GM23338 (cell line): Measurements from ENCODE around the gene VKORC1L1. TPM values are rescaled to one million over a fixed set of nuclear protein-coding genes. Genes with fewer than 3 reads are reported as not detected.
A peak's percentile ranks its signal among the peaks of the same experiment; 100 is the strongest.

ENCODE experiments used
- ATAC-seq: fragments of 200-7000 bp; cut with Tn5 transposase; 3 replicates; pipeline ENCODE4 v1.9.1; 2020
- DNase-seq: peaks from one replicate; pipeline ENCODE4 v3.0.0-alpha.2; 2015; ENCODE audit warnings: low spot score
- H2AFZ ChIP-seq: fragments of 200-600 bp; sonication (generic); 2 replicates; pipeline ENCODE4 v1.8.0; 2016; ENCODE audit warnings: antibody characterized with exemption, mild to moderate bottlenecking, moderate library complexity
- H3F3A ChIP-seq: fragments of 200-600 bp; sonication (generic); replicated peaks from 2 replicates; pipeline ENCODE4 v1.8.0; 2017; ENCODE audit warnings: antibody characterized with exemption, mixed run types, low read depth
- H3K27ac ChIP-seq: fragments of 200-600 bp; sonication (generic); 2 replicates; pipeline ENCODE4 v1.6.1; 2016; ENCODE audit warnings: low read depth
- H3K27me3 ChIP-seq: fragments of 200-600 bp; sonication (generic); 2 replicates; pipeline ENCODE4 v1.8.0; 2016; ENCODE audit warnings: mild to moderate bottlenecking, mixed run types, moderate library complexity; ENCODE audit not compliant: insufficient read depth
- H3K36me3 ChIP-seq: fragments of 200-600 bp; sonication (generic); 2 replicates; pipeline ENCODE4 v1.8.0; 2016; ENCODE audit warnings: mild to moderate bottlenecking; ENCODE audit not compliant: insufficient read depth
- H3K4me1 ChIP-seq: fragments of 200-600 bp; sonication (generic); 2 replicates; pipeline ENCODE4 v1.8.0; 2016; ENCODE audit warnings: mild to moderate bottlenecking, moderate library complexity; ENCODE audit not compliant: insufficient read depth
- H3K4me2 ChIP-seq: fragments of 200-600 bp; sonication (generic); 2 replicates; pipeline ENCODE4 v1.7.1; 2017; ENCODE audit warnings: mixed run types
- H3K4me3 ChIP-seq: fragments of 200-600 bp; sonication (generic); 2 replicates; pipeline ENCODE4 v1.6.1; 2016; ENCODE audit warnings: mixed run types
- H3K79me2 ChIP-seq: fragments of 200-600 bp; sonication (generic); replicated peaks from 2 replicates; pipeline ENCODE4 v1.8.0; 2017; ENCODE audit warnings: mild to moderate bottlenecking; ENCODE audit not compliant: insufficient read depth
- H3K9me2 ChIP-seq: fragments of 200-600 bp; sonication (generic); 2 replicates; pipeline ENCODE4 v1.8.0; 2017; ENCODE audit not compliant: insufficient read depth
- H4K20me1 ChIP-seq: fragments of 200-600 bp; sonication (generic); replicated peaks from 2 replicates; pipeline ENCODE4 v1.8.0; 2017; ENCODE audit warnings: mild to moderate bottlenecking; ENCODE audit not compliant: insufficient read depth
- H3K27ac Mint-ChIP-seq: 2 replicates; pipeline ENCODE4 v1.8.0; 2020; ENCODE audit warnings: inconsistent platforms, mild to moderate bottlenecking, moderate library complexity, mixed read lengths
- H3K27me3 Mint-ChIP-seq: 3 replicates; pipeline ENCODE4 v1.8.0; 2022; ENCODE audit warnings: low read depth, mild to moderate bottlenecking, moderate library complexity, mixed read lengths, inconsistent platforms; ENCODE audit not compliant: insufficient read depth, poor library complexity
- H3K36me3 Mint-ChIP-seq: 3 replicates; pipeline ENCODE4 v1.8.0; 2021; ENCODE audit warnings: low read depth, mild to moderate bottlenecking, inconsistent platforms, moderate library complexity, mixed read lengths
- H3K4me1 Mint-ChIP-seq: 3 replicates; pipeline ENCODE4 v1.8.0; 2020; ENCODE audit warnings: mild to moderate bottlenecking, inconsistent platforms, mixed read lengths
- H3K4me3 Mint-ChIP-seq: 3 replicates; pipeline ENCODE4 v1.8.0; 2021; ENCODE audit warnings: moderate library complexity, mild to moderate bottlenecking, inconsistent platforms, mixed read lengths
- H3K9me3 Mint-ChIP-seq: 3 replicates; pipeline ENCODE4 v1.8.0; 2020; ENCODE audit warnings: moderate library complexity, mild to moderate bottlenecking, inconsistent platforms, mixed read lengths
- CREB1 ChIP-seq: fragments of 250-450 bp; sonication (Bioruptor Pico); IDR thresholded peaks from 2 replicates; pipeline ENCODE4 v1.5.0; 2020; ENCODE audit warnings: low read depth, mild to moderate bottlenecking, moderate library complexity
- EZH2 ChIP-seq: fragments of 200-600 bp; sonication (generic); IDR thresholded peaks from one replicate; pipeline ENCODE4 v1.8.0; 2017; ENCODE audit warnings: antibody characterized with exemption, mild to moderate bottlenecking, low read depth; ENCODE audit not compliant: unreplicated experiment
- EZH2phosphoT487 ChIP-seq: fragments of 200-600 bp; sonication (generic); IDR thresholded peaks from one replicate; pipeline ENCODE4 v1.8.1; 2018; ENCODE audit warnings: antibody characterized with exemption; ENCODE audit not compliant: unreplicated experiment
- JUNB ChIP-seq: IDR thresholded peaks from one replicate; pipeline ENCODE4 v1.6.1; 2016; ENCODE audit warnings: antibody characterized with exemption; ENCODE audit not compliant: unreplicated experiment
- NANOG ChIP-seq: IDR thresholded peaks from 2 replicates; pipeline ENCODE4 v1.6.1; 2016; ENCODE audit warnings: antibody characterized with exemption, borderline replicate concordance
- POLR2AphosphoS5 ChIP-seq: IDR thresholded peaks from 2 replicates; pipeline ENCODE4 v1.6.1; 2016; ENCODE audit warnings: antibody characterized with exemption, low read depth
- STAT1 ChIP-seq: IDR thresholded peaks from one replicate; pipeline ENCODE4 v1.6.1; 2016; ENCODE audit warnings: antibody characterized with exemption; ENCODE audit not compliant: unreplicated experiment
- ZNF114 ChIP-seq: fragments of 250-450 bp; sonication (Bioruptor Pico); IDR thresholded peaks from 2 replicates; pipeline ENCODE4 v1.5.0; 2020; ENCODE audit warnings: mild to moderate bottlenecking, moderate library complexity
- ZNF331 ChIP-seq: fragments of 250-450 bp; sonication (Bioruptor Pico); IDR thresholded peaks from 2 replicates; pipeline ENCODE4 v1.5.0; 2020; ENCODE audit warnings: low read depth, mild to moderate bottlenecking, moderate library complexity
- polyA plus RNA-seq: library from polyadenylated mRNA; unstranded; fragments of >200 nt; fragmentation: Nextera tagmentation; extraction: Ambion mirVana; gene quantifications from 2 replicates; pipeline ENCODE4 v1.2.1, GENCODE V29; 2016
- total RNA-seq: library from RNA; depleted of rRNA; stranded (reverse); fragments of >200 nt; shearing (Covaris generic); gene quantifications from 2 replicates; pipeline ENCODE4 v1.2.3, GENCODE V29; 2014
- TF ChIP-seq, protein P1 (sequence below): IDR thresholded peaks from 2 replicates; pipeline ENCODE4 v1.6.1; 2016; ENCODE audit warnings: antibody characterized with exemption
- TF ChIP-seq, protein P2 (sequence below): fragments of 250-450 bp; sonication (Bioruptor Pico); IDR thresholded peaks from 2 replicates; pipeline ENCODE4 v1.5.0; 2020; ENCODE audit warnings: mild to moderate bottlenecking, moderate library complexity
- TF ChIP-seq, protein P3 (sequence below): IDR thresholded peaks from one replicate; pipeline ENCODE4 v1.6.1; 2018; ENCODE audit warnings: antibody characterized with exemption; ENCODE audit not compliant: unreplicated experiment
- TF ChIP-seq, protein P4 (sequence below), 2 experiments: fragments of 200-600 bp in 1 of 2; sonication (generic) in 1 of 2; conservative IDR thresholded peaks; 2 replicates each; pipeline versions ENCODE4 v1.5.1 to v1.6.1; 2016 to 2017; ENCODE audit warnings: antibody characterized with exemption in 2 of 2, low read depth in 2 of 2, mild to moderate bottlenecking in 2 of 2, moderate library complexity in 1 of 2

VKORC1L1 gene
- total and polyA plus RNA-seq, 2 experiments from 2014 or later: 21.5 to 30.3 TPM

DNA sequence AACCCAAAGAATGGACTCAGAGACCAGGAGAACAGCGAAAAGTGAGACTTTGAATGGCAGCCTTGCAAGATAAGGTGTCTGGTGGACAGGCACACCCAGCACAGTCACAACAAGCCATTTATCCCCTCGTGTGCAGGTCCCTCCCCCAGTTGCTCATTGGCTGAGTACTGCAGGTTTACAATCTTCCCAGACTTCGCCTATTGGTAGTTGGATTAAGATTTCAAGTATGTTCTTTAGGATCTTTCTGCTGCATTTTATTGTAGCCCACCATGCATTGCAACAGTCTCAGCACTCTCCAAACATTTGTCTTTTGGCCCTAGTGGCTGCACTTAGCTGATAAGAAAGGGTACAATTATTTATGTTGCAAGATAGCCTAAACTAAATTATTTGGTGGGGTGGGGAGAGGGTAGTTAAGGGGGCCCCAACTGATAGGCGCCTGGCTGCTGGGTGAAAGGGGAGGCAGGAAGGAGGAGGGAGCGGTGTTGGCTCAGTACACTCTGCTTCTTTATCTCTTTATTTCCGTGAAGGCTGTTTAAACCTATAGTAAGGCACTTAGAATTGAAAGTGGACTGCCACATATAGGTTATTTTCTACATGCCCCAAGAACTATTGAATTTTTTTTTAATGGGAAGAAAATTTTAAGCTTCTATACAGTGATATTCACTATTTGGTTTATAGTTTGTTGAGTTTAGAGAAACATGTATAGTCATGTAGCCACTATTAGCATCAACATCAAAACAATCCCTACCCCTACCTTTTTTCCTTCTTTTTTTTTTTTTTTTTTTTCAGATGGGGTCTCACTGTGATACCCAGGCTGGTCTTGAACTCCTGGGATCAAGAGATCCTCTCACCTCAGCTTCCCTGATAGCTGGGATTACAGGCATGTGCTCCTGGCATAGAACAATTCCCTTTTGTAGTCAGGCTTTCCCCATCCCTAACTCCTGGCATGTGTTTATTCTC lies 54.9 kb downstream of the VKORC1L1 start:
- TF ChIP-seq, protein P1, sequence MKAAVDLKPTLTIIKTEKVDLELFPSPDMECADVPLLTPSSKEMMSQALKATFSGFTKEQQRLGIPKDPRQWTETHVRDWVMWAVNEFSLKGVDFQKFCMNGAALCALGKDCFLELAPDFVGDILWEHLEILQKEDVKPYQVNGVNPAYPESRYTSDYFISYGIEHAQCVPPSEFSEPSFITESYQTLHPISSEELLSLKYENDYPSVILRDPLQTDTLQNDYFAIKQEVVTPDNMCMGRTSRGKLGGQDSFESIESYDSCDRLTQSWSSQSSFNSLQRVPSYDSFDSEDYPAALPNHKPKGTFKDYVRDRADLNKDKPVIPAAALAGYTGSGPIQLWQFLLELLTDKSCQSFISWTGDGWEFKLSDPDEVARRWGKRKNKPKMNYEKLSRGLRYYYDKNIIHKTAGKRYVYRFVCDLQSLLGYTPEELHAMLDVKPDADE: no peak
- TF ChIP-seq ZNF331: no peak
- TF ChIP-seq, protein P2, sequence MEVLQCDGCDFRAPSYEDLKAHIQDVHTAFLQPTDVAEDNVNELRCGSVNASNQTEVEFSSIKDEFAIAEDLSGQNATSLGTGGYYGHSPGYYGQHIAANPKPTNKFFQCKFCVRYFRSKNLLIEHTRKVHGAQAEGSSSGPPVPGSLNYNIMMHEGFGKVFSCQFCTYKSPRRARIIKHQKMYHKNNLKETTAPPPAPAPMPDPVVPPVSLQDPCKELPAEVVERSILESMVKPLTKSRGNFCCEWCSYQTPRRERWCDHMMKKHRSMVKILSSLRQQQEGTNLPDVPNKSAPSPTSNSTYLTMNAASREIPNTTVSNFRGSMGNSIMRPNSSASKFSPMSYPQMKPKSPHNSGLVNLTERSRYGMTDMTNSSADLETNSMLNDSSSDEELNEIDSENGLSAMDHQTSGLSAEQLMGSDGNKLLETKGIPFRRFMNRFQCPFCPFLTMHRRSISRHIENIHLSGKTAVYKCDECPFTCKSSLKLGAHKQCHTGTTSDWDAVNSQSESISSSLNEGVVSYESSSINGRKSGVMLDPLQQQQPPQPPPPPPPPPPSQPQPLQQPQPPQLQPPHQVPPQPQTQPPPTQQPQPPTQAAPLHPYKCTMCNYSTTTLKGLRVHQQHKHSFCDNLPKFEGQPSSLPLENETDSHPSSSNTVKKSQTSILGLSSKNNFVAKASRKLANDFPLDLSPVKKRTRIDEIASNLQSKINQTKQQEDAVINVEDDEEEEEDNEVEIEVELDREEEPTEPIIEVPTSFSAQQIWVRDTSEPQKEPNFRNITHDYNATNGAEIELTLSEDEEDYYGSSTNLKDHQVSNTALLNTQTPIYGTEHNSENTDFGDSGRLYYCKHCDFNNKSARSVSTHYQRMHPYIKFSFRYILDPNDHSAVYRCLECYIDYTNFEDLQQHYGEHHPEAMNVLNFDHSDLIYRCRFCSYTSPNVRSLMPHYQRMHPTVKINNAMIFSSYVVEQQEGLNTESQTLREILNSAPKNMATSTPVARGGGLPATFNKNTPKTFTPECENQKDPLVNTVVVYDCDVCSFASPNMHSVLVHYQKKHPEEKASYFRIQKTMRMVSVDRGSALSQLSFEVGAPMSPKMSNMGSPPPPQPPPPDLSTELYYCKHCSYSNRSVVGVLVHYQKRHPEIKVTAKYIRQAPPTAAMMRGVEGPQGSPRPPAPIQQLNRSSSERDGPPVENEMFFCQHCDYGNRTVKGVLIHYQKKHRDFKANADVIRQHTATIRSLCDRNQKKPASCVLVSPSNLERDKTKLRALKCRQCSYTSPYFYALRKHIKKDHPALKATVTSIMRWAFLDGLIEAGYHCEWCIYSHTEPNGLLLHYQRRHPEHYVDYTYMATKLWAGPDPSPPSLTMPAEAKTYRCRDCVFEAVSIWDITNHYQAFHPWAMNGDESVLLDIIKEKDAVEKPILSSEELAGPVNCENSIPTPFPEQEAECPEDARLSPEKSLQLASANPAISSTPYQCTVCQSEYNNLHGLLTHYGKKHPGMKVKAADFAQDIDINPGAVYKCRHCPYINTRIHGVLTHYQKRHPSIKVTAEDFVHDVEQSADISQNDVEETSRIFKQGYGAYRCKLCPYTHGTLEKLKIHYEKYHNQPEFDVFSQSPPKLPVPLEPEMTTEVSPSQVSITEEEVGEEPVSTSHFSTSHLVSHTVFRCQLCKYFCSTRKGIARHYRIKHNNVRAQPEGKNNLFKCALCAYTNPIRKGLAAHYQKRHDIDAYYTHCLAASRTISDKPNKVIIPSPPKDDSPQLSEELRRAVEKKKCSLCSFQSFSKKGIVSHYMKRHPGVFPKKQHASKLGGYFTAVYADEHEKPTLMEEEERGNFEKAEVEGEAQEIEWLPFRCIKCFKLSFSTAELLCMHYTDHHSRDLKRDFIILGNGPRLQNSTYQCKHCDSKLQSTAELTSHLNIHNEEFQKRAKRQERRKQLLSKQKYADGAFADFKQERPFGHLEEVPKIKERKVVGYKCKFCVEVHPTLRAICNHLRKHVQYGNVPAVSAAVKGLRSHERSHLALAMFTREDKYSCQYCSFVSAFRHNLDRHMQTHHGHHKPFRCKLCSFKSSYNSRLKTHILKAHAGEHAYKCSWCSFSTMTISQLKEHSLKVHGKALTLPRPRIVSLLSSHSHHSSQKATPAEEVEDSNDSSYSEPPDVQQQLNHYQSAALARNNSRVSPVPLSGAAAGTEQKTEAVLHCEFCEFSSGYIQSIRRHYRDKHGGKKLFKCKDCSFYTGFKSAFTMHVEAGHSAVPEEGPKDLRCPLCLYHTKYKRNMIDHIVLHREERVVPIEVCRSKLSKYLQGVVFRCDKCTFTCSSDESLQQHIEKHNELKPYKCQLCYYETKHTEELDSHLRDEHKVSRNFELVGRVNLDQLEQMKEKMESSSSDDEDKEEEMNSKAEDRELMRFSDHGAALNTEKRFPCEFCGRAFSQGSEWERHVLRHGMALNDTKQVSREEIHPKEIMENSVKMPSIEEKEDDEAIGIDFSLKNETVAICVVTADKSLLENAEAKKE (CRISPR knock-in tag): no peak
- TF ChIP-seq JUNB: no peak
- no peak for TF ChIP-seq NANOG
- TF ChIP-seq, protein P3, sequence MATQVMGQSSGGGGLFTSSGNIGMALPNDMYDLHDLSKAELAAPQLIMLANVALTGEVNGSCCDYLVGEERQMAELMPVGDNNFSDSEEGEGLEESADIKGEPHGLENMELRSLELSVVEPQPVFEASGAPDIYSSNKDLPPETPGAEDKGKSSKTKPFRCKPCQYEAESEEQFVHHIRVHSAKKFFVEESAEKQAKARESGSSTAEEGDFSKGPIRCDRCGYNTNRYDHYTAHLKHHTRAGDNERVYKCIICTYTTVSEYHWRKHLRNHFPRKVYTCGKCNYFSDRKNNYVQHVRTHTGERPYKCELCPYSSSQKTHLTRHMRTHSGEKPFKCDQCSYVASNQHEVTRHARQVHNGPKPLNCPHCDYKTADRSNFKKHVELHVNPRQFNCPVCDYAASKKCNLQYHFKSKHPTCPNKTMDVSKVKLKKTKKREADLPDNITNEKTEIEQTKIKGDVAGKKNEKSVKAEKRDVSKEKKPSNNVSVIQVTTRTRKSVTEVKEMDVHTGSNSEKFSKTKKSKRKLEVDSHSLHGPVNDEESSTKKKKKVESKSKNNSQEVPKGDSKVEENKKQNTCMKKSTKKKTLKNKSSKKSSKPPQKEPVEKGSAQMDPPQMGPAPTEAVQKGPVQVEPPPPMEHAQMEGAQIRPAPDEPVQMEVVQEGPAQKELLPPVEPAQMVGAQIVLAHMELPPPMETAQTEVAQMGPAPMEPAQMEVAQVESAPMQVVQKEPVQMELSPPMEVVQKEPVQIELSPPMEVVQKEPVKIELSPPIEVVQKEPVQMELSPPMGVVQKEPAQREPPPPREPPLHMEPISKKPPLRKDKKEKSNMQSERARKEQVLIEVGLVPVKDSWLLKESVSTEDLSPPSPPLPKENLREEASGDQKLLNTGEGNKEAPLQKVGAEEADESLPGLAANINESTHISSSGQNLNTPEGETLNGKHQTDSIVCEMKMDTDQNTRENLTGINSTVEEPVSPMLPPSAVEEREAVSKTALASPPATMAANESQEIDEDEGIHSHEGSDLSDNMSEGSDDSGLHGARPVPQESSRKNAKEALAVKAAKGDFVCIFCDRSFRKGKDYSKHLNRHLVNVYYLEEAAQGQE: no peak
- no peak for TF ChIP-seq EZH2phosphoT487
- no peak for TF ChIP-seq ZNF114 (CRISPR knock-in tag)
- TF ChIP-seq EZH2: no peak
- TF ChIP-seq, protein P4, sequence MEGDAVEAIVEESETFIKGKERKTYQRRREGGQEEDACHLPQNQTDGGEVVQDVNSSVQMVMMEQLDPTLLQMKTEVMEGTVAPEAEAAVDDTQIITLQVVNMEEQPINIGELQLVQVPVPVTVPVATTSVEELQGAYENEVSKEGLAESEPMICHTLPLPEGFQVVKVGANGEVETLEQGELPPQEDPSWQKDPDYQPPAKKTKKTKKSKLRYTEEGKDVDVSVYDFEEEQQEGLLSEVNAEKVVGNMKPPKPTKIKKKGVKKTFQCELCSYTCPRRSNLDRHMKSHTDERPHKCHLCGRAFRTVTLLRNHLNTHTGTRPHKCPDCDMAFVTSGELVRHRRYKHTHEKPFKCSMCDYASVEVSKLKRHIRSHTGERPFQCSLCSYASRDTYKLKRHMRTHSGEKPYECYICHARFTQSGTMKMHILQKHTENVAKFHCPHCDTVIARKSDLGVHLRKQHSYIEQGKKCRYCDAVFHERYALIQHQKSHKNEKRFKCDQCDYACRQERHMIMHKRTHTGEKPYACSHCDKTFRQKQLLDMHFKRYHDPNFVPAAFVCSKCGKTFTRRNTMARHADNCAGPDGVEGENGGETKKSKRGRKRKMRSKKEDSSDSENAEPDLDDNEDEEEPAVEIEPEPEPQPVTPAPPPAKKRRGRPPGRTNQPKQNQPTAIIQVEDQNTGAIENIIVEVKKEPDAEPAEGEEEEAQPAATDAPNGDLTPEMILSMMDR (conservative IDR thresholded peaks at IDR 0.05; ENCODE audit: low read depth in 2 of 2): no peak
- TF ChIP-seq POLR2AphosphoS5: no peak
- no peak for TF ChIP-seq STAT1
- no peak for TF ChIP-seq CREB1 (CRISPR knock-in tag)
- Mint-ChIP-seq H3K36me3 (no peaks in the 10 kb centered on the region), H3K4me1 (peaks cover 7% of the 10 kb centered on the region; the same call in 2 of the 3 replicates), H3K27me3 (no peaks in the 10 kb centered on the region), H3K9me3 (no peaks in the 10 kb centered on the region), H3K4me3 (no peak overlapping the region), H3K27ac (peak overlapping the region; percentile 26)
- no peaks in the 10 kb centered on the region for H3K36me3 ChIP-seq
- H3K79me2 ChIP-seq: peaks cover 85% of the 10 kb centered on the region
- peak; percentile 58 for ATAC-seq
- no peak overlapping the region for H3K4me2 ChIP-seq
- H3K27me3 ChIP-seq: no peaks in the 10 kb centered on the region
- H2AFZ ChIP-seq: no peak overlapping the region
- 0 out of 2 replicates have a peak overlapping the region, but pooled peaks have one; percentile 42 for H3K27ac ChIP-seq
- H3K4me1 ChIP-seq: 0 out of 2 replicates have a peak, but pooled peaks cover 10% of the 10 kb centered on the region
- no peaks in the 10 kb centered on the region for H3K9me2 ChIP-seq
- H3F3A ChIP-seq: no peaks in the 10 kb centered on the region
- peak; percentile 33 for DNase-seq
- H4K20me1 ChIP-seq: peaks cover 40% of the 10 kb centered on the region
- H3K4me3 ChIP-seq: no peak overlapping the region
